Esophagus muscularis mucosa (tissue), 4 donors: Measurements from ENCODE around the gene HCLS1. TPM values are rescaled to one million over a fixed set of nuclear protein-coding genes. Genes with fewer than 3 reads are reported as not detected.

Experiments
- DNase-seq: peaks from one replicate; pipeline ENCODE4 v3.0.0-alpha.2; 2017; ENCODE audit errors: extremely low spot score
- H3K27ac ChIP-seq, 4 donors: fragments of 200-600 bp; sonication (generic); replicated peaks in 1 of 4; 1 replicate in 3 of 4; 2 replicates in 1 of 4; pipeline ENCODE4 v1.5.1; 2016 to 2019; ENCODE audit warnings: mild to moderate bottlenecking in 1 of 4
- H3K27me3 ChIP-seq, 4 donors: fragments of 200-600 bp; sonication (generic); one replicate each; pipeline versions ENCODE4 v1.5.1 to v1.6.0; 2016 to 2019
- H3K36me3 ChIP-seq, 4 donors: fragments of 200-600 bp; sonication (generic); one replicate each; pipeline ENCODE4 v1.5.1; 2016 to 2019
- H3K4me1 ChIP-seq, 4 donors: fragments of 200-600 bp; sonication (generic); one replicate each; pipeline ENCODE4 v1.5.1; 2016 to 2019
- H3K4me3 ChIP-seq, 4 donors: fragments of 200-600 bp; sonication (generic); 1 replicate in 2 of 4; 2 replicates in 2 of 4; pipeline ENCODE4 v1.5.1; 2016 to 2019; ENCODE audit warnings: mild to moderate bottlenecking in 4 of 4, moderate library complexity in 1 of 4
- H3K9me3 ChIP-seq, 4 donors: fragments of 200-600 bp; sonication (generic); 1 replicate in 3 of 4; 2 replicates in 1 of 4; pipeline ENCODE4 v1.5.1; 2016 to 2019
- EP300 ChIP-seq: sonication (generic); formaldehyde crosslinking; IDR thresholded peaks from one replicate; pipeline ENCODE4 v1.6.1; 2017; ENCODE audit warnings: antibody characterized with exemption
- POLR2A ChIP-seq: fragments of 450-650 bp; IDR thresholded peaks from one replicate; pipeline ENCODE4 v1.6.1; 2017; ENCODE audit warnings: antibody characterized with exemption, moderate library complexity, mild to moderate bottlenecking, low read depth
- POLR2AphosphoS5 ChIP-seq, 2 donors: sonication (generic); formaldehyde crosslinking; IDR thresholded peaks; one replicate each; pipeline ENCODE4 v1.6.1; 2017; ENCODE audit warnings: antibody characterized with exemption in 2 of 2
- WGBS: methylation state at CpG from one replicate; pipeline ENCODE4 v1.1.5; 2018; 5-methylcytosine and 5-hydroxymethylcytosine counted together
- intact Hi-C: fragments of 100-400 bp; cut with DNase I; formaldehyde crosslinking; loops from one replicate; pipeline ENCODE4 v1.15.1; 2023
- total RNA-seq, 4 donors: library from RNA; depleted of rRNA; stranded (reverse); fragments of >200 nt; gene quantifications; one replicate each; pipeline versions ENCODE4 v1.1.0 to v1.2.1, GENCODE V29; 2016
- TF ChIP-seq, protein P1 (sequence below), 3 experiments: fragments of 200-600 bp in 2 of 3; fragments of 450-650 bp in 1 of 3; sonication (generic) in 2 of 3; IDR thresholded peaks; one replicate each; pipeline ENCODE4 v1.5.1; 2017 to 2019; ENCODE audit warnings: antibody characterized with exemption in 3 of 3, mild to moderate bottlenecking in 2 of 3, moderate library complexity in 1 of 3

HCLS1 gene
- total RNA-seq, 4 donors from 2014 or later = 20.5 to 71.7 (median 35.5) TPM

DNA sequence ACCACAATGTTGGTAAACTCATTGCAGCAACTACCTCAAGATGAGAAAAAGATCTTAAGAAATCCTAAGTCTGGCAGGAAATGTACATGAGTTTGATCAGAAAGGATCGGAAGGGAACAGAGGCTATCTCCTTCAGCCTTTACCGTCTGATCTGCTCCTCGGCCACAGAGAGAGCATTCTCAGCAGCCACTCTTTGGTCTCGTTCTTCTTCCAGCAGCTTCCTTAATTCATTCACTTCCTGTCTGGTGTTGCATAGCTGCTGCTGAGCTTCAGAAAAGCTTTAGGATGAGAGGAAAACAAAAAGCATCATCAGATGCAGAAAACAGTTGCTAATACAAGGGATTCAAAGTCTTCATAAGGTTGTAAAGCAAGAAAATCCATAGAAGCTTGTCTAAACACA, 6.6 kb upstream of the HCLS1 start:
- H3K4me3 ChIP-seq = no peak overlapping the region
- H3K27me3 ChIP-seq = no peaks in the 10 kb centered on the region
- 77% methylated on average over 4 of the region's 4 CpGs for WGBS
- no peaks in the 10 kb centered on the region for H3K4me1 ChIP-seq
- TF ChIP-seq, protein P1, sequence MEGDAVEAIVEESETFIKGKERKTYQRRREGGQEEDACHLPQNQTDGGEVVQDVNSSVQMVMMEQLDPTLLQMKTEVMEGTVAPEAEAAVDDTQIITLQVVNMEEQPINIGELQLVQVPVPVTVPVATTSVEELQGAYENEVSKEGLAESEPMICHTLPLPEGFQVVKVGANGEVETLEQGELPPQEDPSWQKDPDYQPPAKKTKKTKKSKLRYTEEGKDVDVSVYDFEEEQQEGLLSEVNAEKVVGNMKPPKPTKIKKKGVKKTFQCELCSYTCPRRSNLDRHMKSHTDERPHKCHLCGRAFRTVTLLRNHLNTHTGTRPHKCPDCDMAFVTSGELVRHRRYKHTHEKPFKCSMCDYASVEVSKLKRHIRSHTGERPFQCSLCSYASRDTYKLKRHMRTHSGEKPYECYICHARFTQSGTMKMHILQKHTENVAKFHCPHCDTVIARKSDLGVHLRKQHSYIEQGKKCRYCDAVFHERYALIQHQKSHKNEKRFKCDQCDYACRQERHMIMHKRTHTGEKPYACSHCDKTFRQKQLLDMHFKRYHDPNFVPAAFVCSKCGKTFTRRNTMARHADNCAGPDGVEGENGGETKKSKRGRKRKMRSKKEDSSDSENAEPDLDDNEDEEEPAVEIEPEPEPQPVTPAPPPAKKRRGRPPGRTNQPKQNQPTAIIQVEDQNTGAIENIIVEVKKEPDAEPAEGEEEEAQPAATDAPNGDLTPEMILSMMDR (IDR thresholded peaks at IDR 0.05) = no peak
- TF ChIP-seq POLR2AphosphoS5 (IDR thresholded peaks at IDR 0.05) (no peak), EP300 (no peak), POLR2A (no peak)
- H3K9me3 ChIP-seq = no peaks in the 10 kb centered on the region
- intact Hi-C loops = no loop called here
- DNase-seq = no peak
- H3K36me3 ChIP-seq = peaks cover 56 to 100% (median 71%) of the 10 kb centered on the region in 4 donors
- peak overlapping the region in 1 of 4 donors; percentile 9 for H3K27ac ChIP-seq

DNA sequence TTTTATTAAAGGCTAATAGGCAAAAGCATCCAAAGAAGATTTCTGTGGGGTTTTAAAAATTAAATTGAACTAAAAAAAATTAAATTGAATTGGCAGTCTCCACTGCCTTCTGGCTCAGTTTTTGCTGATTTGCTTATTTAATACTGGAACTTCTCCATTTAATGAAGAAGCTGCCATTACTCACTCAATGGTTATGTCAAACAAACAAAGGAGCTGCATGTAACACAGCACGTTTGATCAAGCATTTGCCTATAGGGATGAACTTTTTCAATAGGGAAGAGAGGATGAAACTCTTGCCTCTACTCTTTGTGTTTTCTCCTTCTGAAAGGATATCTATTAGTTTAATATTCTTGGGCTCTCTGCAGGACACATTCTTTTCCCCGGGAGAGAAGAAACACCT, 4.8 kb upstream of the HCLS1 start:
- Histone ChIP-seq H3K36me3 (peaks cover 56 to 90% (median 66%) of the 10 kb centered on the region in 4 donors), H3K4me3 (no peak overlapping the region), H3K9me3 (no peaks in the 10 kb centered on the region), H3K27ac (no peak overlapping the region), H3K4me1 (peaks cover 0 to 7% (median 0%) of the 10 kb centered on the region in 4 donors), H3K27me3 (no peaks in the 10 kb centered on the region)
- DNase-seq = no peak
- 63% methylated on average over 2 of the region's 2 CpGs for WGBS
- TF ChIP-seq POLR2A (no peak), EP300 (no peak), POLR2AphosphoS5 (IDR thresholded peaks at IDR 0.05) (no peak)
- TF ChIP-seq, protein P1 (IDR thresholded peaks at IDR 0.05) = no peak
- intact Hi-C loops = no loop called here

DNA sequence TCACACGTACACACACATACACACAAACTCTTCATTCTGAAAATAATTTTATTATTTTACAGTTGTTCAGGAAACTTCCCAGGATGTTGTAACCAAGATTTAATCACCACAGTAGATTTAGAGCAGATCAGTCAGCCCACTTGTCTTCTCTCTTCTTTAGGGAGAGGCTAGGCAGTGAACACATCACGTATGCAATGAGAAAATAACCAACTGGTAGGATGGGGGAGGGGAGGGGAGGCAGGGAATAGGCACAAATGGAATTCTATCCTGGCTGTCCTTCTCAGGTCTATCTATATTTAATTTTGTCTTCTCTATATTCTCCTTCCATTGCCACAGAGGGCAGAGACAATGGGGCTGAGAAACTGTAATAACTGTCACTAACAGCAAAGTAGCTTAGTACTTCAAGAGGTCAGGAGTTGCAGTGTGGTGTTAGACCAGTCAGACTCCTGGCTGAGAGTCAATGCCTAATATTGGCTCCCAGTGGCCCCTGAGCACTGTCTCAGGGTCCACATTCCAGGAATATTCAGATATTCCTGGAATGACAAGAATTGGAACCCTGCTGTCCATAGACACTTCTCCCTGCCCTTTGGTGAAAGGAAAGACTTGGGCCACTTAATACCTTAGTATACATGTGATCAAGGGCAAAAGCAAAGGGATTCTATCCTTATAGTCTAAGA, 2.6 kb upstream of the HCLS1 start:
- intact Hi-C loops = no loop called here
- WGBS = 50% methylated on average over 2 of the region's 2 CpGs
- H3K4me3 ChIP-seq = no peak overlapping the region
- no peak for TF ChIP-seq POLR2AphosphoS5 (IDR thresholded peaks at IDR 0.05)
- TF ChIP-seq EP300 = no peak
- TF ChIP-seq POLR2A = no peak
- TF ChIP-seq, protein P1 (IDR thresholded peaks at IDR 0.05) = no peak
- no peak for DNase-seq
- peaks cover 0 to 10% (median 3%) of the 10 kb centered on the region in 4 donors for H3K4me1 ChIP-seq
- H3K27ac ChIP-seq = no peak overlapping the region
- no peaks in the 10 kb centered on the region for H3K27me3 ChIP-seq
- peaks cover 44 to 68% (median 48%) of the 10 kb centered on the region in 4 donors for H3K36me3 ChIP-seq
- no peaks in the 10 kb centered on the region for H3K9me3 ChIP-seq

DNA sequence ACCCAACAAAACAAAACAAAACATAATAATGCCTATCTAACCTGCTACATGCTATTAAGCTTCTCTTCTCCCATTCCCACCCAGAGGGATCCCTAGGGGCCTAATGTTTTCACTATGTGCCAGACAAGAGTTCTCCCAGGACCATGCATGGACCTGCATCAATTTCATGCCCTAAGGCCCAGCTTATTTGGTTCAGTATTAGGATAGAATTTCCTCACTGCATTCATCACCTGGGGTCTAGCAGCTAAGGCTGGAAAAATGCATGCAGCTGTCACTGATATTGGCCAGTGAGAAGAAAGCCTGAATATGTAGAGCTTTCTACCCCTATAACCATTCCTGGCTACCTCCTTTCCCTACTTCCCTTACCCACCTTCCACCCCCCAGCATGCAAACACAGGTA, 2.0 kb upstream of the HCLS1 start:
- DNase-seq = no peak
- no peak overlapping the region for H3K27ac ChIP-seq
- no peak overlapping the region for H3K4me3 ChIP-seq
- no peaks in the 10 kb centered on the region for H3K9me3 ChIP-seq
- TF ChIP-seq, protein P1 (IDR thresholded peaks at IDR 0.05) = no peak
- TF ChIP-seq POLR2A = no peak
- no peak for TF ChIP-seq EP300
- TF ChIP-seq POLR2AphosphoS5 (IDR thresholded peaks at IDR 0.05) = no peak
- H3K36me3 ChIP-seq = peaks cover 39 to 63% (median 42%) of the 10 kb centered on the region in 4 donors
- intact Hi-C loops = no loop called here
- H3K4me1 ChIP-seq = peaks cover 0 to 10% (median 3%) of the 10 kb centered on the region in 4 donors
- no peaks in the 10 kb centered on the region for H3K27me3 ChIP-seq
